ENCODE data around the gene PYY.

Gene PYY

DNA sequence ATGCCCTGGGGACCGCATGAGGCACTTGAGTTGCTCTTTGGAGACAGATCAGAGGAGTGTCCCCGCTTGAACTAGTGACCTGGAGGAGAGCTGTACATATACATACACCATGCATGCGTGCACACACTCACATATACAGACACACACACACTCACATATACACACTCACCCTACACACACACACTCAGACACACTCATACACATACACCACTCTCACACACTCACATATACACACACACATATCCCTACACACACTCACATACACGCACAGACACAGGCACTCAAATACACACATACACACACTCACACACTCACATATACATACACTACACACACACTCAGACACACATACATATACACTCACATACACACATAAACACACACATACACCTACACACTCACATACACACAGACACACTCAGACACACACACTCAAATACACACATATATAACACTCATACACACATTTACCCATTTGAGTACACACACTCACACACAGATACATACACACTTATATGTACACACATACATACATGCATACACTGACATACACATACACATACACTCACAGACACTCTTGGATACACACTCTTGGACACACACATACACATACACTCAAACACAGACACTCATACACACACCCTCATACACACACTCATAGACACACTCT, 41.0 kb downstream of the PYY start:
- DNase-seq, result no peak

DNA sequence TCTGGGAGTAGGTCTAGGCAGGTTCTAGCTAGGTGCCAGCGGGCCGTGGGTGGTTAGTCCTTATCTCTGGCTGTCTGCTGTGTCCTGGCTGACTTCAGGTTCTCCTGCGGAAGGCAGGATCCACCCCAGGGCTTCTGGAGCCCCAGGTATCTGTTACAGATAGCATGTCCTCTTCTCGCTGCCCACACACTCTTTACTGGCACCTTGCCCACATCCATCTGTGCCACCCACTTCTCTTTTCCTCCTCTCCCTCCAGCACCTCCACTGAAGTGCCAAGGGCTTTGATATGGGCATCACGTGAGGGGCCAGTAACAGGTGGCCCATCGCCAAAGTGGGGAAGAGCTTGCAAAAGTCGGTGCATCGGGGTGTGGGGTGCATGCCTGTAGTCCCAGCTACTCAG, 41.8 kb downstream of the PYY start:
- DNase-seq, result no peak

DNA sequence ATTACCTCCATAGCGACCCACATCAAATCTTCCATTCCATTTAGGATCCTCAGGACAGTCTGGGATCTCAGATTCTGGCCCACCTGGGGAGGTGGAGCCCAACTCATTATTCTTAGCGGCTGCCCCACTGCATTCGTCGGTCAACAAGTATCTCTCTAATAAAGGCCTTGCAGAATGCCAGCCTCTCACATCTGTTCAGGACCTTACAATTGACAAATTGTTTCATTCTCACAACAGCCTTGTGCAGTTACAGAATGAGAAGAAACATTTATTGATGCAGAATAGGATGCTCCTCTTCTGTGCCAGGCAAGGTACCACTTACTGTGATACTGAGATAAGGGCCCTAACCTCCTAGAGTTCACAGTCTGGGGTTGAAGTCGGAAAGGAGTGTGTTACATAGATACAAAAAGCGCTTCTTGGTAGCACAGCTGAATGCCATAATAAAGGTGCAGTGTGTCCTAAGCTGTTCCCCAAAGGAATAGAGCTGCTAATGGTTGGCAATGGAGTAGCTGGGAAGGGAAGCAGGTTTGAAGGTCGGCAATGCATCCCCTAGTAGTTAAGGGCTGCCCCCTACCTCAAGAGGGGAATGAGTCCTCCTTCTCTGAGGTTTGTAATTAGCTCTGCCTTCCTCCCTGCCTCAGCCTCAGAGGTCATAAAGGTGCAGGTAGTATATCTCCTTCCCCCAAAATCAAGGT, 44.1 kb downstream of the PYY start:
- no peak for DNase-seq

DNA sequence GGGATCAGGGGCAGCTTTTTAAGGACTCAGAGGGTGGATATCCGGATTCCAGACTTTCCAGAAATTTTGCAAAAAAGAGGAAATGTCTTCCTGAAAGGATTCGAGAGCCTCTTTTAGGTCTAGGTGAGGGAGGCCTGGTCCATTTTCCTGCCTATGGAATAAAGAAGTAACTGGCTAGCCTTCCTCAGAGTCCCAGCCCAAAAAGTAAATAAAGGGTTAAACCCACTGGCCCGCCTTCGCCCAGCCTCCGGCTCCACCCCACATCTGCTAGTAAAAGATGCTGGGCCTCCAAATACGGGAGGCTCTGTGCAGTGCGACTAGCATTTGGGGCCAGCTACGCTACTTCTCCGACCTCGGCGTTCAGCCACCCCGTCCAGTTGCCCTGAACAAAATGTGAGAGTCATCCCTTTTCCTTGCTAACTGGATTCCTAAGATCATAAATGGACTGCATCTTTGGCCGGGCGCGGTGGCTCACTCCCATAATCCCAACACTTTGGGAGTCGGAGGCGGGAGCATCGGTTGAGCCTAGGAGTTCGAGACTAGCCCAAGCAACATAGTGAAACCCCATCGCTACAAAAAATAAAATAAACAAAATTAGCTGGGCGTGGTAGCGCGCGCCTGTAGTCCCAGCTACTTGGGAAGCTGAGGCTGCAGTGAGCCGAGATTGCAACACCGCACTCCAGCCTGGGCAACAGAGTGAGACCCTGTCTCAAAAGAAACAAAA, 45.6 kb downstream of the PYY start:
- peak; percentile 22 to 66 (median 51) for DNase-seq

DNA sequence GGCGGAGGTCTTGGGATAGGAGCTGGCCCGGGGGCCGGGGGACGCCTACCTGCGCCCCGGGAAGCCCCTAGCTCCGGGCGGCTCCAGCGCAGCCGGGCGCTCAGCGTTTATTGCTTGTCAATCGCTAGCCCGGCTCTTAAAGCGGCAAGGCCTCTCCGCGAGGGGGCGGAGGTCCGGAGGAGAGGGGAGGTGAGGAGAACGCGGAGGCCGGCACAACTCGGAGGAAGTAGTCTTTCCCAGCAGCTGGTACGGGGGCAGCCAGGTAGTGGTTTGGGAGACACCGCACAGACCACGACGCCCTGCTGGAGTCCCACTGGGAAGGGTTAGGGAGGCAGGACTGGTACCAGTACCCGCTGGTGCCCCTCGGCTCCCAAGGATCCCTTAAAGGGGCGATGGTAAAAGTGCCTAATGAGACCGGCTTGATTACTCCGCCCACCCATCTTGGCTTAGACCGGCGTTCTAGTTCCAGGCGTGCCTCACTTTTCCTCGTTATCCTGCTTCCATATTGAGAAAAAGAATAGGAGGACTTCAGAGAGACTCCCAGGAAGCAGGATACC, 46.2 kb downstream of the PYY start, which contains the start of gene MPP2:
Gene MPP2, minus strand, starts transcription at position 112 of the 557 bp plus-strand sequence. CDS start 3,076 bp downstream, outside the sequence.
- DNase-seq, result peak; percentile 50 to 81 (median 62)

DNA sequence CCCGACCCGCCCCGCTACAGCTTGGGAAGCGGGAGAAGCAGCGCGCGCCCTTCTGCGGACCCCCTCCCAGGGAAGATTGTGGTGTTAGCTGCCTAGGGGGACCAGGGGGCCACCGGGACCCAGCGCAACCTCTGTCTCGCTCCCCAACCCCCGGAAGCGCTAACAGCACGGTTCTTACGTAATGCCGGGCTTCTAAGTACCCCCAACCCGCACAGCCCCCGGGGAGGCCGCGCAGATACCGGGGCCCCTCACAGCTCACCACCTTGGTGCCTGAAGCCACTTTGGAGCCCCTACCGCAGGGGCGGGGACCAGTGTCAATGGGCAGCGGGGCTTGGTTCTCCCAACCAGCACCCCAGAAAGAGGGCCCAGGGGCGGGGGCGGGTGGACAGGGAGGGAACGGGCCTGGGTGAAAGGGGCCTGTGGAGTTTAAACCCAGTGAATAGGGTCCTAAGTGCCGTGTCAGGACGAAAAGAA, 46.8 kb downstream of the PYY start:
- peak; percentile 14 to 62 (median 39) for DNase-seq

DNA sequence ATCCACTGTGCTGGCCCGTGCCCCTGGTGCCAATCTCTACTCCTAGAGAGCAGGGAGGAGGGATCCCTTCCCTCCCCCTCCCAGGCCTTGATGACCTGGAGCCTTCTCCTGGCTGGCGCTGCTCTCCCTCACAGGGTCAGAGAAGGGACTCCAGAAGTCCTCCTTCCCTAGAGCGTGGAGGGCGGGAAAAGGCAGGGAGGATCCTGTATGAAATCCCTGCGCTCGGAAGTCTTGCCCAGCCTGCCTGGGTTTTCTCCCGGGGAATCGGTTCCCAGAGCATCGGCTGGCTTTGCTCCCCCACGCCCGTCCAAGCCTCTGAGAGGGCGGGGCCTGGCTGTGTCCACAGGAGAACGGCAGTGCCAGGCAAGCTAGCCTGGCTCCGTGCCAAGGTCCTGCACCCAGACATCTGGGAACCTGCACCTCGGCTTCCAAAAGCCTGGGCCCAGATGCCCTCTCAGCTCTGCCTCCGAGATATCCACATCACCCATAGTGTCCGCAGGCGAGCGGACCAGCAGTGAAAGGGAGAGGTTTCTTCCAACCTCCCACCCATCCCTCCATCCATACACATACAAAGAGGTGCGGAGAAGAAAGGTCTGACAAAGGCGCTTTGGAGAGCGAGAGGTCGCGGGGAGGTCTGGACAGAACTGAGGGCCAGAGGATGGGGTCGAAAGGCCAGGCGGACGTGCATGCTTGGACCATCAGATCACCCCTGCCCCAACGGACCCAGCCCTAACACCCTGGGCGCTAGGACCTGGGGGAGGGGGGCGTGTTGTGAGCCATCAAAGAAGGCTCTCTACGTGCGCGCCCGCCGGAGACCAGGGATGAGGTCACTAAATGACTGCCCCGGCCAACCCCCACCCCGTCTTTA, 47.5 kb downstream of the PYY start:
- DNase-seq, result peak; percentile 16 to 55 (median 39)

DNA sequence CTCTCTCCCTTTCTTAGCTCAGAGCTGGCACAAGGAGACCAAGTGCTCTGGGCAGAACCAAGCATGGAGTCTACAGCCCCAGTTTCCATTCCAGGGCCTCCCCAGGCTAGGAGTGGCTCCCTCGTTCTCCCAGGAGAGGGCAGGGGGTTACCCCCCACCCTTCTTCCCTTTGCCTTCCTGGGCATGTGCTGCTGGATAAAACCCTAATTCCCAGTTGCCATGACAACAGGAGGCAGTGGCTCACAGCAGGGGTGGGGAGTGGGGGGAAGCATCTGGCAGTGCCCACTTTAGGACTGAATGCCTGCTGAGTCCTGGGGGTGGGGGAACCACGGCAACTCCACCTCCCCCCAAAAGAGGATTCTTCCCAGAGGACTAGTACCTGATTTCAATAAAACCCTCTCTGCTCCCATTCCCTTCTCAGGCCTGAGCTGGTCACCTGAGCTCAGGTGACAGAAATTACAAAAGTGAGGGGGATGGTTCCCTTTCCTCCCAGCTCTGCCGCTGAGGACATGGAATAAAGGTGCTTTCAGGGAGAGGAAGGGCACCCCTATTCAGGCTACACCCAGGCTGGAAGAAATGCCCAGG, 48.2 kb downstream of the PYY start:
- no peak for DNase-seq
